HCT116 (cell line): ENCODE results near the gene CHTOP. TPM values are rescaled to one million over a fixed set of nuclear protein-coding genes. Genes with fewer than 3 reads are reported as not detected.

Experiments used
- ATAC-seq: fragments of 200-7000 bp; cut with Tn5 transposase; 2 replicates; pipeline ENCODE4 v1.9.1; 2020; ENCODE audit warnings: mild to moderate bottlenecking, moderate library complexity
- BruUV-seq: library from RNA; stranded (reverse); fragments of 400-500 nt; replicated peaks from 2 replicates; lab custom pipeline; 2021; lab: Mats Ljungman, UMichigan
- CTCF ChIA-PET: fragments of 300-600 bp; sonication (Branson Sonifier 250); formaldehyde crosslinking; loops from one replicate; lab custom pipeline; 2021; ENCODE audit warnings: antibody characterized with exemption; lab: Charles Lee
- POLR2A ChIA-PET: fragments of 300-600, 350-600 bp; sonication (Branson Sonifier 250); formaldehyde crosslinking; loops from one replicate; lab custom pipeline; 2021; ENCODE audit warnings: antibody characterized with exemption; lab: Charles Lee
- RAD21 ChIA-PET, 2 experiments: fragments of 300-600 bp; sonication (Branson Sonifier 250); formaldehyde crosslinking; loops; one replicate each; lab custom pipeline; 2023; ENCODE audit warnings: low total read pairs in 2 of 2; ENCODE audit not compliant: uncharacterized antibody in 2 of 2, unreplicated experiment in 2 of 2, low non-redundant PET in 1 of 2; lab: Charles Lee
- DNase-seq: peaks from one replicate; pipeline ENCODE4 v3.0.0-alpha.2; 2010; ENCODE audit warnings: low read depth, low spot score
- H2AFZ ChIP-seq: fragments of 200-600 bp; shearing (Covaris generic), sonication (generic); 2 replicates; pipeline ENCODE4 v1.6.1; 2017; ENCODE audit warnings: low read depth, mixed run types, mixed read lengths, antibody characterized with exemption, low read length; ENCODE audit not compliant: poor library complexity, severe bottlenecking
- H3K27ac ChIP-seq: 2 replicates; pipeline ENCODE4 v1.5.1; 2012; ENCODE audit warnings: low read depth, low read length
- H3K27me3 ChIP-seq: fragments of 200-600 bp; sonication (generic); 2 replicates; pipeline ENCODE4 v1.6.1; 2016; ENCODE audit warnings: mixed run types, low read length, mixed read lengths; ENCODE audit not compliant: insufficient read depth
- H3K36me3 ChIP-seq, 2 experiments: fragments of 200-500 bp in 1 of 2; fragments of 200-600 bp in 1 of 2; sonication (Bioruptor generic) in 1 of 2; sonication (generic) in 1 of 2; 2 replicates each; pipeline versions ENCODE4 v1.5.1 to v1.6.1; 2014 to 2016; ENCODE audit warnings: low read length in 2 of 2, inconsistent platforms in 1 of 2, mixed read lengths in 1 of 2, mixed run types in 1 of 2; ENCODE audit not compliant: insufficient read depth in 2 of 2, control insufficient read depth in 1 of 2
- H3K4me1 ChIP-seq, 2 experiments: fragments of 200-600 bp in 1 of 2; sonication (generic) in 1 of 2; 2 replicates each; pipeline versions ENCODE4 v1.5.1 to v1.6.1; 2012 to 2017; ENCODE audit warnings: low read length in 2 of 2, inconsistent platforms in 1 of 2, mild to moderate bottlenecking in 1 of 2, mixed read lengths in 1 of 2, mixed run types in 1 of 2, moderate library complexity in 1 of 2; ENCODE audit not compliant: insufficient read depth in 2 of 2, control insufficient read depth in 1 of 2
- H3K4me2 ChIP-seq: fragments of 200-600 bp; sonication (generic); 2 replicates; pipeline ENCODE4 v1.6.1; 2017; ENCODE audit warnings: mixed run types, low read length, mixed read lengths
- H3K4me3 ChIP-seq, 2 experiments: fragments of 200-600 bp in 1 of 2; sonication (generic) in 1 of 2; replicated peaks in 1 of 2; 2 replicates each; pipeline ENCODE4 v1.5.1; 2011 to 2016; ENCODE audit warnings: low read length in 2 of 2, control low read depth in 1 of 2, low read depth in 1 of 2, mild to moderate bottlenecking in 1 of 2, mixed read lengths in 1 of 2, mixed run types in 1 of 2
- H3K79me2 ChIP-seq: fragments of 200-600 bp; sonication (generic); 2 replicates; pipeline ENCODE4 v1.6.1; 2017; ENCODE audit warnings: mild to moderate bottlenecking, mixed run types, low read length, moderate library complexity, mixed read lengths; ENCODE audit not compliant: insufficient read depth
- H3K9ac ChIP-seq: fragments of 200-600 bp; sonication (generic); 2 replicates; pipeline ENCODE4 v1.6.1; 2016; ENCODE audit warnings: low read length, mixed read lengths
- H3K9me2 ChIP-seq: fragments of 200-600 bp; sonication (generic), shearing (Covaris generic); 2 replicates; pipeline ENCODE4 v1.6.1; 2017; ENCODE audit warnings: mixed run types, mild to moderate bottlenecking, moderate library complexity; ENCODE audit not compliant: insufficient read depth
- H3K9me3 ChIP-seq, 2 experiments: fragments of 200-500 bp in 1 of 2; fragments of 200-600 bp in 1 of 2; sonication (Bioruptor generic) in 1 of 2; sonication (generic) in 1 of 2; 2 replicates each; pipeline ENCODE4 v1.6.1; 2014 to 2017; ENCODE audit warnings: low read length in 2 of 2, mixed read lengths in 2 of 2, inconsistent platforms in 1 of 2, low read depth in 1 of 2, mild to moderate bottlenecking in 1 of 2, mixed run types in 1 of 2, moderate library complexity in 1 of 2; ENCODE audit not compliant: control insufficient read depth in 1 of 2, insufficient read depth in 1 of 2
- H4K20me1 ChIP-seq: fragments of 200-600 bp; sonication (generic), shearing (Covaris generic); 2 replicates; pipeline ENCODE4 v1.6.1; 2017; ENCODE audit warnings: mixed run types, mild to moderate bottlenecking, moderate library complexity; ENCODE audit not compliant: insufficient read depth
- CBX3 ChIP-seq: IDR thresholded peaks from 2 replicates; pipeline ENCODE4 v1.6.1; 2012; ENCODE audit warnings: low read depth
- CEBPB ChIP-seq: IDR thresholded peaks from 2 replicates; pipeline ENCODE4 v1.6.1; 2012; ENCODE audit warnings: low read depth
- CTCF ChIP-seq, 3 experiments: fragments of 200-600 bp in 1 of 3; sonication (generic) in 1 of 3; IDR thresholded peaks in 2 of 3; conservative IDR thresholded peaks in 1 of 3; 2 replicates each; pipeline ENCODE4 v1.5.1; 2012 to 2017; ENCODE audit warnings: low read depth in 2 of 3, low read length in 2 of 3, antibody characterized with exemption in 1 of 3, borderline replicate concordance in 1 of 3, control low read depth in 1 of 3, mild to moderate bottlenecking in 1 of 3, mixed read lengths in 1 of 3, mixed run types in 1 of 3, moderate library complexity in 1 of 3; ENCODE audit not compliant: insufficient read depth in 1 of 3
- EGR1 ChIP-seq: IDR thresholded peaks from 2 replicates; pipeline ENCODE4 v1.6.1; 2012; ENCODE audit warnings: low read depth
- ELF1 ChIP-seq: IDR thresholded peaks from 2 replicates; pipeline ENCODE4 v1.6.1; 2012; ENCODE audit warnings: low read depth, borderline replicate concordance
- EZH2phosphoT487 ChIP-seq: fragments of 200-600 bp; IDR thresholded peaks from 2 replicates; pipeline ENCODE4 v1.6.1; 2018; ENCODE audit warnings: antibody characterized with exemption, borderline replicate concordance
- JUND ChIP-seq: IDR thresholded peaks from 2 replicates; pipeline ENCODE4 v1.6.1; 2012
- MAX ChIP-seq: IDR thresholded peaks from 2 replicates; pipeline ENCODE4 v1.6.1; 2012
- POLR2A ChIP-seq: IDR thresholded peaks from 2 replicates; pipeline ENCODE4 v1.7.0; 2011; ENCODE audit warnings: borderline replicate concordance; ENCODE audit not compliant: insufficient read depth, insufficient read length; ENCODE audit errors: extremely low read depth
- POLR2AphosphoS5 ChIP-seq: IDR thresholded peaks from 2 replicates; pipeline ENCODE4 v1.6.1; 2011; ENCODE audit warnings: mild to moderate bottlenecking, low read depth, low read length, moderate library complexity
- RAD21 ChIP-seq: IDR thresholded peaks from 2 replicates; pipeline ENCODE4 v1.6.1; 2012; ENCODE audit warnings: low read depth, mild to moderate bottlenecking
- SIN3A ChIP-seq: IDR thresholded peaks from 2 replicates; pipeline ENCODE4 v1.6.1; 2012; ENCODE audit warnings: low read depth
- SRF ChIP-seq: IDR thresholded peaks from 2 replicates; pipeline ENCODE4 v1.6.1; 2012; ENCODE audit warnings: low read depth
- YY1 ChIP-seq: IDR thresholded peaks from 2 replicates; pipeline ENCODE4 v1.6.1; 2011; ENCODE audit warnings: low read length, low read depth, moderate library complexity, mild to moderate bottlenecking; ENCODE audit not compliant: insufficient replicate concordance; ENCODE audit errors: extremely low read depth
- ZNF274 ChIP-seq: fragments of 200-500 bp; sonication (Bioruptor generic); IDR thresholded peaks from 2 replicates; pipeline ENCODE4 v1.6.1; 2014; ENCODE audit warnings: mild to moderate bottlenecking, low read depth, low read length, inconsistent platforms
- intact Hi-C: fragments of 100-400 bp; cut with micrococcal nuclease; formaldehyde crosslinking; loops from 2 replicates; pipeline ENCODE4 v1.10.0; 2022
- total RNA-seq: library from RNA; stranded (reverse); gene quantifications from one replicate; pipeline ENCODE4 v1.2.1, GENCODE V29; 2021; ENCODE audit not compliant: unreplicated experiment
- TF ChIP-seq, protein P1 (sequence below): IDR thresholded peaks from 2 replicates; pipeline ENCODE4 v1.6.1; 2012; ENCODE audit warnings: low read depth
- TF ChIP-seq, protein P2 (sequence below): IDR thresholded peaks from 2 replicates; pipeline ENCODE4 v1.6.1; 2011; ENCODE audit warnings: mild to moderate bottlenecking, low read length, moderate library complexity; ENCODE audit not compliant: insufficient replicate concordance; ENCODE audit errors: extremely low read depth

CHTOP gene
- total RNA-seq, 1 experiment from 2014 or later = 110 TPM

GRCh38 chr1:153638261-153638660 lies 4.4 kb downstream of the CHTOP start:
- no TSS peak for BruUV-seq
- H3K9ac ChIP-seq = no peak overlapping the region
- H3K27ac ChIP-seq = no peak overlapping the region
- H3K27me3 ChIP-seq = no peaks in the 10 kb centered on the region
- DNase-seq = no peak
- peaks cover 4% of the 10 kb centered on the region; the same call in 1 of the 2 replicates for H4K20me1 ChIP-seq
- ChIA-PET CTCF (interaction anchor here (1.2 kb wide), 1 partner anchor 11 kb away, joined by 5 read pairs; the partner anchor contains the start of gene S100A13), POLR2A (interaction anchor here (0.7 to 1.2 kb wide), 2 partner anchors 11 to 161 kb away, joined by 3 to 4 read pairs; partner anchors contain the start of gene S100A13), RAD21 (no interaction called here)
- TF ChIP-seq CBX3 (no peak), SIN3A (no peak), POLR2A (no peak), POLR2AphosphoS5 (no peak), YY1 (no peak), RAD21 (no peak), JUND (no peak), MAX (no peak), ZNF274 (no peak), SRF (no peak), ELF1 (no peak), CTCF (IDR thresholded peaks at IDR 0.05 in 2 of 3, conservative IDR thresholded peaks at IDR 0.05 in 1 of 3; ENCODE audit: borderline replicate concordance in 1 of 3, insufficient read depth in 1 of 3, low read depth in 2 of 3, low read length in 2 of 3) (no peak), EZH2phosphoT487 (no peak), CEBPB (no peak), EGR1 (no peak)
- TF ChIP-seq, protein P1, sequence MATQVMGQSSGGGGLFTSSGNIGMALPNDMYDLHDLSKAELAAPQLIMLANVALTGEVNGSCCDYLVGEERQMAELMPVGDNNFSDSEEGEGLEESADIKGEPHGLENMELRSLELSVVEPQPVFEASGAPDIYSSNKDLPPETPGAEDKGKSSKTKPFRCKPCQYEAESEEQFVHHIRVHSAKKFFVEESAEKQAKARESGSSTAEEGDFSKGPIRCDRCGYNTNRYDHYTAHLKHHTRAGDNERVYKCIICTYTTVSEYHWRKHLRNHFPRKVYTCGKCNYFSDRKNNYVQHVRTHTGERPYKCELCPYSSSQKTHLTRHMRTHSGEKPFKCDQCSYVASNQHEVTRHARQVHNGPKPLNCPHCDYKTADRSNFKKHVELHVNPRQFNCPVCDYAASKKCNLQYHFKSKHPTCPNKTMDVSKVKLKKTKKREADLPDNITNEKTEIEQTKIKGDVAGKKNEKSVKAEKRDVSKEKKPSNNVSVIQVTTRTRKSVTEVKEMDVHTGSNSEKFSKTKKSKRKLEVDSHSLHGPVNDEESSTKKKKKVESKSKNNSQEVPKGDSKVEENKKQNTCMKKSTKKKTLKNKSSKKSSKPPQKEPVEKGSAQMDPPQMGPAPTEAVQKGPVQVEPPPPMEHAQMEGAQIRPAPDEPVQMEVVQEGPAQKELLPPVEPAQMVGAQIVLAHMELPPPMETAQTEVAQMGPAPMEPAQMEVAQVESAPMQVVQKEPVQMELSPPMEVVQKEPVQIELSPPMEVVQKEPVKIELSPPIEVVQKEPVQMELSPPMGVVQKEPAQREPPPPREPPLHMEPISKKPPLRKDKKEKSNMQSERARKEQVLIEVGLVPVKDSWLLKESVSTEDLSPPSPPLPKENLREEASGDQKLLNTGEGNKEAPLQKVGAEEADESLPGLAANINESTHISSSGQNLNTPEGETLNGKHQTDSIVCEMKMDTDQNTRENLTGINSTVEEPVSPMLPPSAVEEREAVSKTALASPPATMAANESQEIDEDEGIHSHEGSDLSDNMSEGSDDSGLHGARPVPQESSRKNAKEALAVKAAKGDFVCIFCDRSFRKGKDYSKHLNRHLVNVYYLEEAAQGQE = no peak
- TF ChIP-seq, protein P2, sequence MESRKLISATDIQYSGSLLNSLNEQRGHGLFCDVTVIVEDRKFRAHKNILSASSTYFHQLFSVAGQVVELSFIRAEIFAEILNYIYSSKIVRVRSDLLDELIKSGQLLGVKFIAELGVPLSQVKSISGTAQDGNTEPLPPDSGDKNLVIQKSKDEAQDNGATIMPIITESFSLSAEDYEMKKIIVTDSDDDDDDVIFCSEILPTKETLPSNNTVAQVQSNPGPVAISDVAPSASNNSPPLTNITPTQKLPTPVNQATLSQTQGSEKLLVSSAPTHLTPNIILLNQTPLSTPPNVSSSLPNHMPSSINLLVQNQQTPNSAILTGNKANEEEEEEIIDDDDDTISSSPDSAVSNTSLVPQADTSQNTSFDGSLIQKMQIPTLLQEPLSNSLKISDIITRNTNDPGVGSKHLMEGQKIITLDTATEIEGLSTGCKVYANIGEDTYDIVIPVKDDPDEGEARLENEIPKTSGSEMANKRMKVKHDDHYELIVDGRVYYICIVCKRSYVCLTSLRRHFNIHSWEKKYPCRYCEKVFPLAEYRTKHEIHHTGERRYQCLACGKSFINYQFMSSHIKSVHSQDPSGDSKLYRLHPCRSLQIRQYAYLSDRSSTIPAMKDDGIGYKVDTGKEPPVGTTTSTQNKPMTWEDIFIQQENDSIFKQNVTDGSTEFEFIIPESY = no peak
- H3K9me2 ChIP-seq = no peaks in the 10 kb centered on the region
- ATAC-seq = no peak
- peaks cover 62 to 74% of the 10 kb centered on the region in 2 experiments for H3K36me3 ChIP-seq
- no peak overlapping the region for H3K4me3 ChIP-seq
- H3K4me1 ChIP-seq = peaks cover 7 to 13% of the 10 kb centered on the region in 2 experiments
- H3K79me2 ChIP-seq = peaks cover 94% of the 10 kb centered on the region
- no peak overlapping the region for H2AFZ ChIP-seq
- no peak overlapping the region for H3K4me2 ChIP-seq
- H3K9me3 ChIP-seq = no peaks in the 10 kb centered on the region
- intact Hi-C loops = no loop called here
